RPMI7951 (cell line): ENCODE measurements around the gene PLEKHB1. TPM values are rescaled to one million over a fixed set of nuclear protein-coding genes. Genes with fewer than 3 reads are reported as not detected.
"Not testable (repeated sequence)": the region's sequence is repeated elsewhere in the genome, so short reads cannot be mapped to it uniquely, and the experiment has no call there.

Source experiments
- DNase-seq: peaks from one replicate; pipeline ENCODE4 v3.0.0-alpha.2; 2012; ENCODE audit warnings: low read depth
- total RNA-seq: library from RNA; depleted of rRNA; stranded (reverse); fragments of >200 nt; shearing (Covaris generic); gene quantifications from 2 replicates; pipeline ENCODE4 v1.2.3, GENCODE V29; 2014; rRNA removed

The PLEKHB1 gene
- total RNA-seq, 1 experiment from 2014 or later, result not detected

- not testable (repeated sequence) for DNase-seq
These were observed 30.2 kb downstream of the PLEKHB1 start for GRCh38 chr11:73676552-73676951.

- no peak for DNase-seq
These were observed 34.3 kb downstream of the PLEKHB1 start for GRCh38 chr11:73680687-73681086.

DNA sequence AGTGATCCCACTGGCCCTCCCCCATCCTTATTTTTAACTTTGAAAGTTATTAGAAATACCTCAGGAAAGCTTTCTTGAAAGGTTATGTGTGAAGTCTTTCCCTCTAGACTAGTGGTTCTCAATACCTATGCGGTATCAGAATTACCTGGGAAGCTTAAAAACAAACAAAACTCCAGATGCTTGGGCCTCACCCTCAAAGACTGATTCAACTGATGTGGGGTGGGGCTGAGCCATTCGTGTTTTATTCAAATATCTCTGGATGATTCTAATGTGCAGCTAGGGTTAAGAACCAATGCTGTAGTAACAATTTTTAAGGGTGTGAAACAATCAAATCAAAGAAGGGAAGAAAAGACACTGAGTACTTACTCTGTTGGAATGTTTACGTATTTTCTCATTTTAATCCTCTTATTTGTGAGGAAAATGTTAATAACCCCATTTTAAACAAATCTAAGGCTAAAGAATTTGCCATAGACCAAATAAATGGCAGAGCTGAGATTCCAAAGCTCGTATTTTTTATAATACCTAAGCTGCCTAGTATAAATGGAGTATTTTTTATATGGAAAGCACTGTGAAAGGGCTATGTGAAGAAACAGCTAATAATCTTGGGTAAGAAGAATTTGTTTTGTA lies 47.6 kb downstream of the PLEKHB1 start:
- no peak for DNase-seq

- no peak for DNase-seq
These were observed 58.7 kb downstream of the PLEKHB1 start for GRCh38 chr11:73705053-73705452.

DNA sequence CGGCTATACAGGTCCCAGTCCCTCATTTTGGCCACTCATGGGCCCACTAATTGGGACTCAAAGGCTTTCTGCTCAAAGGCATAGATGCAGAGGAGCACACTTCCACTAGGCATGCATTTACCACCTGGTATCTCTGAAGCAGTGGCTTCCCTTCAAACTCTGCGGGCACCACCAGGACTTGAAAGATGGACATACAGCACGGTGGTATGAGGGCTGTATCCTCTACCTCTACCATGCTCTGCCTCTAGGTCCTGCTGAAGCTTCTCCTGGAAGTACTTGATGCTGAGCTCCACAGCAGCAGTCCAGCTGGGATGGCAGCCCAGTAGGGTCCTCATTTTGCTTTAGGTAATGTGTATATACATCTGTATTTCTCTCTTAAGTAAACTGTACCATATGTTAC lies 64.6 kb downstream of the PLEKHB1 start:
- DNase-seq, result no peak

Other genes starting within 250 kb of the PLEKHB1 start
- gene FAM168A, start 48.5 kb upstream of the PLEKHB1 start, total RNA-seq, result 30.4 and 30.5 TPM in 2 replicates
- gene RAB6A, start 114.5 kb downstream of the PLEKHB1 start, total RNA-seq, result 95.4 and 124 TPM in 2 replicates
- 91.1 and 98.2 TPM in 2 replicates for gene MRPL48, start 141.3 kb downstream of the PLEKHB1 start, total RNA-seq
- gene COA4, start 230.3 kb downstream of the PLEKHB1 start, total RNA-seq, result 143 and 159 TPM in 2 replicates
- gene PAAF1, start 230.4 kb downstream of the PLEKHB1 start, total RNA-seq, result 10.6 and 18.1 TPM in 2 replicates